AG04450 (cell line): ENCODE measurements around the gene SORCS3. TPM values are rescaled to one million over a fixed set of nuclear protein-coding genes. Genes with fewer than 3 reads are reported as not detected.

Experiments
- CTCF ChIA-PET: fragments of 300-600, 350-600 bp; formaldehyde crosslinking; extraction: SDS; loops from one replicate; lab custom pipeline; 2022; ENCODE audit warnings: antibody characterized with exemption, inconsistent platforms; lab: Charles Lee
- POLR2A ChIA-PET: fragments of 350-600 bp; formaldehyde crosslinking; extraction: SDS; loops from one replicate; lab custom pipeline; 2021; ENCODE audit warnings: antibody characterized with exemption, inconsistent platforms; lab: Yijun Ruan, JAX
- DNase-seq: peaks from one replicate; pipeline ENCODE4 v3.0.0-alpha.2; 2011; ENCODE audit warnings: low read depth, low spot score
- H3K27ac ChIP-seq: one replicate; pipeline ENCODE4 v1.5.1; 2012; ENCODE audit warnings: low read depth, low read length, control low read depth
- H3K27me3 ChIP-seq: one replicate; pipeline ENCODE4 v1.6.0; 2012; ENCODE audit warnings: low read length; ENCODE audit not compliant: control insufficient read depth, insufficient read depth
- H3K4me3 ChIP-seq: 2 replicates; pipeline ENCODE4 v1.5.1; 2011; ENCODE audit warnings: mild to moderate bottlenecking, low read depth, low read length, control low read depth
- H3K9me3 ChIP-seq: 2 replicates; pipeline ENCODE4 v1.5.1; 2012; ENCODE audit warnings: low read length; ENCODE audit not compliant: control insufficient read depth, insufficient read depth
- polyA plus RNA-seq: library from polyadenylated mRNA; depleted of rRNA; stranded (reverse); fragments of >200 nt; gene quantifications from 2 replicates; pipeline ENCODE4 v1.2.3, GENCODE V29; 2011
- TF ChIP-seq, protein P1 (sequence below): IDR thresholded peaks from 2 replicates; pipeline ENCODE4 v1.5.1; 2011; ENCODE audit warnings: low read depth, low read length, control low read depth, inconsistent platforms

Gene SORCS3
- polyA plus RNA-seq, 1 experiment = not detected

DNA sequence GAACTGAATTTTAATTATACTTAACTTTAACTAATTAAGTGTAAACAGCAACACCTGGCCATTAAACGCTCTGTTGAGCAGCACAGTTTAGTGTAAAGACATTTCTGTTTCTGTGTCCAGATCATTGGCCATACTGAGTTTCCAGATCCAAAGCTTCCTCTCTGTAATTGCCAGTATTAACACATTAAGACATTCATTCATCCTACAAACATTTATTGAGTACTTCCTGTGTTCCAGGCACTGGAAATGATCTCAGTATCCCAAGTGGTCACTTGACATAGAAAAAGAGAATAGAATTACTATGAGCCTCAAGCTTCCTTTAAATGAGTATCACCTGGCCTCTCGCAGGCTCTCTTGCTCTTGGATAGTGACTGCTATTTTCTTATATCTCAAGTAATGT is 618.1 kb downstream of the SORCS3 start:
- ChIA-PET CTCF (no interaction called here), POLR2A (no interaction called here)
- DNase-seq = no peak
- H3K27me3 ChIP-seq = no peaks in the 10 kb centered on the region
- TF ChIP-seq, protein P1, sequence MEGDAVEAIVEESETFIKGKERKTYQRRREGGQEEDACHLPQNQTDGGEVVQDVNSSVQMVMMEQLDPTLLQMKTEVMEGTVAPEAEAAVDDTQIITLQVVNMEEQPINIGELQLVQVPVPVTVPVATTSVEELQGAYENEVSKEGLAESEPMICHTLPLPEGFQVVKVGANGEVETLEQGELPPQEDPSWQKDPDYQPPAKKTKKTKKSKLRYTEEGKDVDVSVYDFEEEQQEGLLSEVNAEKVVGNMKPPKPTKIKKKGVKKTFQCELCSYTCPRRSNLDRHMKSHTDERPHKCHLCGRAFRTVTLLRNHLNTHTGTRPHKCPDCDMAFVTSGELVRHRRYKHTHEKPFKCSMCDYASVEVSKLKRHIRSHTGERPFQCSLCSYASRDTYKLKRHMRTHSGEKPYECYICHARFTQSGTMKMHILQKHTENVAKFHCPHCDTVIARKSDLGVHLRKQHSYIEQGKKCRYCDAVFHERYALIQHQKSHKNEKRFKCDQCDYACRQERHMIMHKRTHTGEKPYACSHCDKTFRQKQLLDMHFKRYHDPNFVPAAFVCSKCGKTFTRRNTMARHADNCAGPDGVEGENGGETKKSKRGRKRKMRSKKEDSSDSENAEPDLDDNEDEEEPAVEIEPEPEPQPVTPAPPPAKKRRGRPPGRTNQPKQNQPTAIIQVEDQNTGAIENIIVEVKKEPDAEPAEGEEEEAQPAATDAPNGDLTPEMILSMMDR = no peak
- peaks cover 18% of the 10 kb centered on the region for H3K9me3 ChIP-seq
- no peak overlapping the region for H3K27ac ChIP-seq
- H3K4me3 ChIP-seq = no peak overlapping the region

DNA sequence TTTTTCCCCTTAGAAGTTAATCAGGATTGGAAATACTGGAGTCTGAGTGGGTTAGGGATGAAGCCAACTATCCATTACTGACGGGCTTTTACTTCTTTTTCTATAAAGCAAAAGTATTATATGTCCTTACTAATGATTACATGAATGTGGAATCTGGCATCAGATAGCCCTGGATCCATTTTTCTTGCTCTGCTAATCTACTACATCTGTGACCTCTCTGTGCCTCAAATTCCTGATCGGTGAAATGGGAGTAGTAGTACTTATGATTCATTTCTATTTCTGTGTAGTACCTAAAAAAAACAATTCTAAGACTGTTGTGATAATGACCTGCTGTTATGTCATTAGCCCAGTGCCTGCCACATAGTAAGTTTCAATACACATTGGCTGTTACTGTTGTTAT is 621.6 kb downstream of the SORCS3 start:
- peaks cover 14% of the 10 kb centered on the region for H3K9me3 ChIP-seq
- no peak for DNase-seq
- ChIA-PET POLR2A (no interaction called here), CTCF (no interaction called here)
- no peak overlapping the region for H3K27ac ChIP-seq
- TF ChIP-seq, protein P1 = no peak
- no peak overlapping the region for H3K4me3 ChIP-seq
- no peaks in the 10 kb centered on the region for H3K27me3 ChIP-seq

DNA sequence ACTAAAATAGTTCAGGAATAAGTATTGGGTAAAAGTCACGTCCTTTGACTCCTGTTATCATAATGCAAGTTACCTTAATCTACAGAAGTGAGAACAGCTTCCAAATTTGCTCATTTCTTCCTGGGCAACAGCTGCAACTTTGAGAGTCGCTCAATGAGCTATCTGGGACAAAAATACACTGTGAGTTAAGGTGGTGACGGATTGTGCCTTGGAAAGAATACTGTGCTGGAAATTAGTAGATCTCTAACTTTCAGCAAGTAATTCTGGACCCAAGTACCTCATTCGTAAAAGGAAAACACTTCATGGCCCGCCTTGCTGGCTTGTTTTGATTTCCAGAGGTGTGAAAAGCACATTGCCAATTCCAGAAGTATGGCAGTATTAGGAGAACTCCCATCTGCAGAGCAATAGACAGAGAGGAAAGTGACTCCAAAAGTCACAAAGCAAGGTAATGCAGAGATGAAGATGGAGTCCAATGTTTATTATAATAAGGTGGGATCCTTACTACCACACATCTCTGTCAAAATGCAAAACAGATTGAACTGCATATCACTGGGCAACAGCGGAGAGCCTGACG is 626.0 kb downstream of the SORCS3 start:
- Histone ChIP-seq H3K9me3 (peaks cover 14% of the 10 kb centered on the region), H3K27ac (no peak overlapping the region), H3K27me3 (no peaks in the 10 kb centered on the region), H3K4me3 (no peak overlapping the region)
- TF ChIP-seq, protein P1 = no peak
- ChIA-PET CTCF (no interaction called here), POLR2A (no interaction called here)
- no peak for DNase-seq

DNA sequence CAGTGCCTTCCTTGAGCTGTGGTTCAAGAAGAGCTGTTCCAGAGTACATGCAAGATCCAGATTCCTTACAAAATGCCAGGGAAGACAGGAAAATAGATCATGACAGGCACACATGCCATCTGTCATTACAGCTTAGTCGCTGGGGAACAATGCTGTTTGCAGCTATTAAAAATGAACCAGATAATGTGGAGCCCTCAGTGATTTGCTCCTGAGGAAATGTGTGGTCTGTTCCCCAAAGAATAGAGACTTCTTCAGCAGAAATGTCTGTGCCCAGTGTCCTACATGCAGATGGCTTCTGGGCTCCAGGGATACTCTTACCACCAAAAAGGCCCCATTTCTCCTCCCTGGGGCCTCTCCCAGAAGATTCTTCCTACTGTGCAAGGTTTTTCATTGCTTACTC is 627.9 kb downstream of the SORCS3 start:
- CTCF ChIA-PET = no interaction called here

DNA sequence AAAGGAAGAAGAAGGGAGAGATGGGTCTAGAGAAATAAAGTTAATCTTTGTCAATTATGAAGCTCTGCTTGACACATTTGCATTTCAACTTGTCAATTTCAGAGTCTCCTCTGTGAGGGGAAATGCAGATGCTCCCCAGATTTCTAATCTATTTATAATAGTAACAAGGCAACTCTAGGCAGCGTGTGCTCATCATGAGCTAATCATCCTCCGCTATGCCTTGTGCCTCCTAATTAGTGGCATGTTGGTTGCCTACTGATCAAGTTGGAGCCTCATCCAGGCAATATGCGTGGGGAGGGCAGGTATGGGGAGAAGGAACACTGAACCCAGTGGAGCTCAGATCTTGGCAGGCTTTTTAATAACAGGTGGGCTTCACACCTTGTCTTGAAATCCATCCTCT is 628.6 kb downstream of the SORCS3 start:
- peaks cover 8% of the 10 kb centered on the region for H3K9me3 ChIP-seq
- CTCF ChIA-PET = no interaction called here
- H3K4me3 ChIP-seq = no peak overlapping the region
- TF ChIP-seq, protein P1 = no peak
- POLR2A ChIA-PET = no interaction called here
- H3K27ac ChIP-seq = no peak overlapping the region
- no peaks in the 10 kb centered on the region for H3K27me3 ChIP-seq
- no peak for DNase-seq

More for the DNA sequence above, 627.9 kb downstream of the SORCS3 start:
- H3K27me3 ChIP-seq = no peaks in the 10 kb centered on the region
- POLR2A ChIA-PET = no interaction called here
- DNase-seq = no peak
- no peak overlapping the region for H3K27ac ChIP-seq
- H3K9me3 ChIP-seq = peaks cover 8% of the 10 kb centered on the region
- no peak overlapping the region for H3K4me3 ChIP-seq
- TF ChIP-seq, protein P1 = no peak
